Smooth muscle cell of trachea (primary cell): ENCODE data around the gene HIP1. TPM values are rescaled to one million over a fixed set of nuclear protein-coding genes. Genes with fewer than 3 reads are reported as not detected.

Experiments used
- total RNA-seq: library from RNA; depleted of rRNA; stranded (reverse); fragments of >200 nt; gene quantifications from 2 replicates; pipeline ENCODE4 v1.2.1, GENCODE V29; 2014

The HIP1 gene
- total RNA-seq: 12.1 and 19.4 TPM in 2 replicates

DNA sequence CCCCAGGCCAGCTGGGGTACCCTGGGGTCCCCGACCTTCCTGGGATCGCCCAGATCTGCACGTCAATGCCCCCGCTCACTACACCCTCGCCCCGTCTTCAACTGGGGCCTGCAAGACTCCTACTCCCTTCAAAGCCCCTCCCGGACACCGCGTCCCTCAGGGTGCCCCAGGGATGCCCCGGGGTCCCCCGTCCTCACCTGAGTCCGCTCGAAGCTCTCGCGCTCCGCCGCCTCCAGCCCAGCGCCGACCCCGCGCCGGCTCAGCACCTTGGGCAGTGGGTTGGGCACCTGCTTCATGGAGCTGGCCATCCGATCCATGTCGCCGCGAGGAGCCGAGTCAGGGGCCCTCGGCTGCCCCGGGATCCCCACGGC lies at the start of gene HIP1:
HIP1 (minus strand) TSS at position 338 of the 371 bp plus-strand sequence; CDS start at position 317, 21 bp downstream.

GRCh38 chr7:75772081-75773077 lies 33.6 kb upstream of the HIP1 start, which contains the start of gene CCL26:
CCL26 (minus strand) TSS chr7:75772211; CDS start chr7:75772176, 35 bp downstream.

GRCh38 chr7:75492020-75492419 lies 246.7 kb downstream of the HIP1 start, which contains the start of gene SPDYE5:
SPDYE5 (plus strand) TSS chr7:75492320; CDS start chr7:75494048, 1,728 bp downstream.

GRCh38 chr7:75485979-75486643 lies 252.6 kb downstream of the HIP1 start, which contains the start of gene POM121C:
POM121C (minus strand) TSS chr7:75486299; CDS start chr7:75441496, 44,803 bp downstream.

Other genes with a start within 250 kb of the HIP1 start
- gene SPDYE5, start 246.6 kb downstream of the HIP1 start, total RNA-seq: not detected in 2 replicates
- gene CCL26, start 33.3 kb upstream of the HIP1 start, total RNA-seq: 0.33 TPM in 1 of 2 replicates, not detected in the other
- not detected in 2 replicates for gene CCL24, start 74.9 kb upstream of the HIP1 start, total RNA-seq
- gene RHBDD2, start 140.1 kb upstream of the HIP1 start, total RNA-seq: 13.2 and 27.8 TPM in 2 replicates
- gene POR, start 176.2 kb upstream of the HIP1 start, total RNA-seq: 98.8 and 178 TPM in 2 replicates